ENCODE measurements around the gene UGGT2. TPM values are rescaled to one million over a fixed set of nuclear protein-coding genes. Genes with fewer than 3 reads are reported as not detected.

The UGGT2 gene
- total and polyA plus RNA-seq, 4 donors = 7.6 to 60.2 (median 16.3) TPM

DNA sequence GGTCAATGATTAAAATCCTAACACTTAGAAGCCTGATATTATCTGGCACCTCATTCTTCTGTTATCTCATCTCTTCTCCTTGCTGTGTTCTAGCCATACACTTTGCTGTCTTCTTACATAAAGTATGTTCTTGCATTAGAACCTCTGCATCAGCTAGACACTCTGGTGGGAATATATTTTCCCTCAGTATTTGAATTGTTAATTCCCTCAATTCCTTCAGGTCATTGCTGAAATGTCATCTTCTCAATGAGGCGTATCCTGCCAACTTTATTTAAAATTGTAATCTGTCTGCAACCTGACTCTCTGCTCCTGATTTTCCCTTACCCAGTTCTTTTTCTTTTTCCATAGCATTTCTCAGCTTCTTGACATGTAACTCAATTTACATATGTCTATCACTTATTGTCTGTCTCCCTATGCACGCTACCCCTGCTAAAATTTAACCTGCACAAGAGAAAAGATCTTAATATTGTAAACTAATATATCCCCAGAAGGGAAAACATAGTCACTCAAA, 138.2 kb downstream of the UGGT2 start:
- H3K9me3 ChIP-seq (ENCODE audit: control insufficient read depth in 4 of 4, insufficient read depth in 3 of 4, low read length in 3 of 4) = peaks cover 0 to 1% (median 0%) of the 10 kb centered on the region in 4 donors
- no peaks in the 10 kb centered on the region for H3K27me3 ChIP-seq (ENCODE audit: control insufficient read depth in 3 of 3, insufficient read depth in 3 of 3, low read length in 2 of 3)
- H3K4me3 ChIP-seq = no peak overlapping the region
- whole genome bisulfite sequencing, 2 donors = 98 to 100% methylated on average over 2 of the region's 2 CpGs
- H3K27ac ChIP-seq (ENCODE audit: low read depth in 1 of 2, low read length in 1 of 2) = no peak overlapping the region
- H3K36me3 ChIP-seq (ENCODE audit: control insufficient read depth in 4 of 4, insufficient read depth in 4 of 4, low read length in 4 of 4) = peaks cover 0 to 5% (median 1%) of the 10 kb centered on the region in 4 donors
- no peak for ATAC-seq (ENCODE audit: insufficient read depth, low FRiP score)
- H3K9ac ChIP-seq (ENCODE audit: insufficient read depth in 1 of 2, low read length in 2 of 2) = no peak overlapping the region
- no peak for TF ChIP-seq CTCF (IDR thresholded peaks at IDR 0.05; ENCODE audit: control extremely low read depth, extremely low read depth)
- H3K4me1 ChIP-seq (ENCODE audit: control insufficient read depth in 5 of 5, insufficient read depth in 5 of 5, low read length in 5 of 5) = no peaks in the 10 kb centered on the region
- no peak for DNase-seq

DNA sequence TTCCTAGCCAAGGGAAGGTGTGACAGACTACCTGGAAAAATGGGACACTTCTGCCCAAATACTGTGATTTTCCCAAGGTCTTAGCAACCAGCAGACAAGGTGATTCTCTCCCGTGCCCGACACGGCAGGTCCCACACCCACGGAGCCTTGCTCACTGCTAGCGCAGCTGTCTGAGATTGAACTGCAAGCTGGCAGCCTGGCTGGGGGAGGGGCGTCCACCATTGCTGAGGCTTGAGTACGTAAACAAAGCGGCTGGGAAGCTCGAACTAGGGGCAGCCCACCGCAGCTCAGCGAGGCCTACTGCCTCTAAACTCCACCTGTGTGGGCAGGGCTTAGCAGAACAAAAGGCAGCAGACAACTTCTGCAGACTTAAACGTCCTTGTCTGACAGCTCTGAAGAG, 146.2 kb downstream of the UGGT2 start:
- no peak overlapping the region for H3K27ac ChIP-seq (ENCODE audit: low read depth in 1 of 2, low read length in 1 of 2)
- H3K4me1 ChIP-seq (ENCODE audit: control insufficient read depth in 5 of 5, insufficient read depth in 5 of 5, low read length in 5 of 5) = no peaks in the 10 kb centered on the region
- no peak for TF ChIP-seq CTCF (IDR thresholded peaks at IDR 0.05; ENCODE audit: control extremely low read depth, extremely low read depth)
- ATAC-seq (ENCODE audit: insufficient read depth, low FRiP score) (no peak), DNase-seq (no peak)
- no peak overlapping the region for H3K9ac ChIP-seq (ENCODE audit: insufficient read depth in 1 of 2, low read length in 2 of 2)
- H3K9me3 ChIP-seq (ENCODE audit: control insufficient read depth in 4 of 4, insufficient read depth in 3 of 4, low read length in 3 of 4) = peaks cover 0 to 7% (median 0%) of the 10 kb centered on the region in 4 donors
- peaks cover 0 to 6% (median 0%) of the 10 kb centered on the region in 4 donors for H3K36me3 ChIP-seq (ENCODE audit: control insufficient read depth in 4 of 4, insufficient read depth in 4 of 4, low read length in 4 of 4)
- H3K4me3 ChIP-seq = no peak overlapping the region
- 94% methylated on average over 12 of the region's 12 CpGs for WGBS, 2 donors
- H3K27me3 ChIP-seq (ENCODE audit: control insufficient read depth in 3 of 3, insufficient read depth in 3 of 3, low read length in 2 of 3) = no peaks in the 10 kb centered on the region

- no peak for ATAC-seq (ENCODE audit: insufficient read depth, low FRiP score)
These were observed 149.6 kb downstream of the UGGT2 start for GRCh38 chr13:95903569-95903968.

More at GRCh38 chr13:95903569-95903968, 149.6 kb downstream of the UGGT2 start:
- Histone ChIP-seq H3K4me1 (ENCODE audit: control insufficient read depth in 5 of 5, insufficient read depth in 5 of 5, low read length in 5 of 5) (no peaks in the 10 kb centered on the region), H3K27me3 (ENCODE audit: control insufficient read depth in 3 of 3, insufficient read depth in 3 of 3, low read length in 2 of 3) (no peaks in the 10 kb centered on the region), H3K9me3 (ENCODE audit: control insufficient read depth in 4 of 4, insufficient read depth in 3 of 4, low read length in 3 of 4) (peaks cover 0 to 7% (median 0%) of the 10 kb centered on the region in 4 donors), H3K36me3 (ENCODE audit: control insufficient read depth in 4 of 4, insufficient read depth in 4 of 4, low read length in 4 of 4) (peaks cover 0 to 7% (median 3%) of the 10 kb centered on the region in 4 donors), H3K9ac (ENCODE audit: insufficient read depth in 1 of 2, low read length in 2 of 2) (no peak overlapping the region), H3K27ac (ENCODE audit: low read depth in 1 of 2, low read length in 1 of 2) (no peak overlapping the region), H3K4me3 (no peak overlapping the region)
- no peak for DNase-seq
- no peak for TF ChIP-seq CTCF (IDR thresholded peaks at IDR 0.05; ENCODE audit: control extremely low read depth, extremely low read depth)
- WGBS, 2 donors = 95 to 96% methylated on average over 1 of the region's 1 CpG
